ENCODE results near the gene SIRT5. TPM values are rescaled to one million over a fixed set of nuclear protein-coding genes. Genes with fewer than 3 reads are reported as not detected.

The SIRT5 gene
- total RNA-seq, 6 donors from 2014 or later: 7.0 to 19.9 (median 11.0) TPM

- Histone ChIP-seq H3K36me3 (no peaks in the 10 kb centered on the region), H3K27ac (no peak overlapping the region), H3K4me3 (no peak overlapping the region), H3K27me3 (no peaks in the 10 kb centered on the region), H3K4me1 (peaks cover 9 to 24% (median 17%) of the 10 kb centered on the region in 4 donors), H3K9me3 (no peaks in the 10 kb centered on the region)
- TF ChIP-seq EP300 (IDR thresholded peaks at IDR 0.05) (no peak), POLR2A (IDR thresholded peaks at IDR 0.05) (no peak), CTCF (IDR thresholded peaks at IDR 0.05) (no peak), POLR2AphosphoS5 (IDR thresholded peaks at IDR 0.05) (no peak)
- no peak for ATAC-seq (ENCODE audit: low FRiP score in 2 of 2)
- no peak for DNase-seq
- 87 to 92% methylated on average over 1 of the region's 1 CpG for WGBS, 2 donors
Observed at GRCh38 chr6:13563009-13563408, 11.4 kb upstream of the SIRT5 start.

- DNase-seq: no peak
- ATAC-seq (ENCODE audit: low FRiP score in 2 of 2): no peak
- peaks cover 6 to 16% (median 13%) of the 10 kb centered on the region in 4 donors for H3K4me1 ChIP-seq
- H3K9me3 ChIP-seq: no peaks in the 10 kb centered on the region
- WGBS, 2 donors: 93 to 94% methylated on average over 4 of the region's 4 CpGs
- H3K36me3 ChIP-seq: no peaks in the 10 kb centered on the region
- no peak overlapping the region for H3K4me3 ChIP-seq
- no peaks in the 10 kb centered on the region for H3K27me3 ChIP-seq
- no peak for TF ChIP-seq EP300 (IDR thresholded peaks at IDR 0.05)
- no peak for TF ChIP-seq POLR2AphosphoS5 (IDR thresholded peaks at IDR 0.05)
- TF ChIP-seq CTCF (IDR thresholded peaks at IDR 0.05): no peak
- no peak for TF ChIP-seq POLR2A (IDR thresholded peaks at IDR 0.05)
- H3K27ac ChIP-seq: no peak overlapping the region
Observed at GRCh38 chr6:13565921-13566320, 8.5 kb upstream of the SIRT5 start.

- no peaks in the 10 kb centered on the region for H3K36me3 ChIP-seq
- no peak for TF ChIP-seq POLR2AphosphoS5 (IDR thresholded peaks at IDR 0.05)
- no peak for TF ChIP-seq EP300 (IDR thresholded peaks at IDR 0.05)
- no peak for TF ChIP-seq CTCF (IDR thresholded peaks at IDR 0.05)
- ATAC-seq (ENCODE audit: low FRiP score in 2 of 2) (no peak), DNase-seq (no peak)
- no peaks in the 10 kb centered on the region for H3K27me3 ChIP-seq
- no peak overlapping the region for H3K4me3 ChIP-seq
- peaks cover under 1 to 10% (median 9%) of the 10 kb centered on the region in 4 donors for H3K4me1 ChIP-seq
- H3K27ac ChIP-seq: no peak overlapping the region
- no peaks in the 10 kb centered on the region for H3K9me3 ChIP-seq
- WGBS, 2 donors: 93 to 95% methylated on average over 3 of the region's 3 CpGs
Observed at GRCh38 chr6:13566500-13566899, 7.9 kb upstream of the SIRT5 start.

GRCh38 chr6:13568970-13569369 is 5.4 kb upstream of the SIRT5 start:
- 84 to 86% methylated on average over 5 of the region's 5 CpGs for WGBS, 2 donors
- H3K4me1 ChIP-seq: peaks cover 6 to 11% (median 8%) of the 10 kb centered on the region in 4 donors
- no peak for DNase-seq
- ATAC-seq (ENCODE audit: low FRiP score in 2 of 2): no peak
- no peak overlapping the region for H3K4me3 ChIP-seq
- TF ChIP-seq POLR2AphosphoS5 (IDR thresholded peaks at IDR 0.05): no peak
- H3K27ac ChIP-seq: no peak overlapping the region
- no peaks in the 10 kb centered on the region for H3K9me3 ChIP-seq
- no peaks in the 10 kb centered on the region for H3K36me3 ChIP-seq
- H3K27me3 ChIP-seq: no peaks in the 10 kb centered on the region

GRCh38 chr6:13572240-13572639 is 2.2 kb upstream of the SIRT5 start:
- ATAC-seq (ENCODE audit: low FRiP score in 2 of 2) (no peak), DNase-seq (no peak)
- Histone ChIP-seq H3K36me3 (no peaks in the 10 kb centered on the region), H3K27ac (no peak overlapping the region), H3K9me3 (no peaks in the 10 kb centered on the region), H3K4me1 (peaks cover 8 to 18% (median 15%) of the 10 kb centered on the region in 4 donors), H3K4me3 (no peak overlapping the region), H3K27me3 (no peaks in the 10 kb centered on the region)
- 85 to 91% methylated on average over 7 of the region's 7 CpGs for WGBS, 2 donors
- TF ChIP-seq CTCF (IDR thresholded peaks at IDR 0.05): no peak
- TF ChIP-seq POLR2A (IDR thresholded peaks at IDR 0.05): no peak
- TF ChIP-seq EP300 (IDR thresholded peaks at IDR 0.05): no peak
- no peak for TF ChIP-seq POLR2AphosphoS5 (IDR thresholded peaks at IDR 0.05)

Data from upper lobe of left lung (tissue), 6 donors.